HL-60 (cell line): Measurements from ENCODE around the gene DNAAF5.

Experiments
- CTCF ChIP-seq: IDR thresholded peaks from one replicate; pipeline ENCODE4 v1.5.1; 2011; ENCODE audit warnings: low read length, control low read depth, inconsistent platforms; ENCODE audit not compliant: insufficient read depth
- GABPA ChIP-seq: IDR thresholded peaks from 2 replicates; pipeline ENCODE4 v1.6.1; 2012; ENCODE audit warnings: low read depth
- POLR2AphosphoS5 ChIP-seq: IDR thresholded peaks from 2 replicates; pipeline ENCODE4 v1.6.1; 2012; ENCODE audit warnings: low read depth
- SPI1 ChIP-seq: IDR thresholded peaks from 2 replicates; pipeline ENCODE4 v1.6.1; 2012; ENCODE audit warnings: low read depth, mild to moderate bottlenecking, borderline replicate concordance

GRCh38 chr7:742791-743190, 16.3 kb downstream of the DNAAF5 start:
- TF ChIP-seq CTCF (no peak), POLR2AphosphoS5 (no peak), GABPA (no peak), SPI1 (no peak)
